PC-3 (cell line): ENCODE data around the gene NUAK1. TPM values are rescaled to one million over a fixed set of nuclear protein-coding genes. Genes with fewer than 3 reads are reported as not detected.

ENCODE experiments used
- ATAC-seq: fragments of 200-7000 bp; cut with Tn5 transposase; 2 replicates; pipeline ENCODE4 v1.9.1; 2020; ENCODE audit warnings: mild to moderate bottlenecking, moderate library complexity
- BruUV-seq: library from RNA; stranded (reverse); fragments of 400-500 nt; replicated peaks from 2 replicates; lab custom pipeline; 2021; lab: Mats Ljungman, UMichigan
- CTCF ChIA-PET: fragments of 300-600 bp; sonication (Branson Sonifier 250); formaldehyde crosslinking; loops from one replicate; lab custom pipeline; 2022; ENCODE audit warnings: antibody characterized with exemption; lab: Charles Lee
- POLR2A ChIA-PET: fragments of 300-600 bp; sonication (Branson Sonifier 250); formaldehyde crosslinking; loops from one replicate; lab custom pipeline; 2022; ENCODE audit warnings: antibody characterized with exemption; ENCODE audit not compliant: unreplicated experiment; lab: Charles Lee
- DNase-seq: peaks from one replicate; pipeline ENCODE4 v3.0.0-alpha.2; 2015
- H2AFZ ChIP-seq: fragments of 300-600 bp; sonication (generic); 2 replicates; pipeline ENCODE4 v1.6.0; 2016; ENCODE audit warnings: antibody characterized with exemption, low read length
- H3F3A ChIP-seq: fragments of 300-600 bp; sonication (generic); one replicate; pipeline ENCODE4 v1.6.0; 2017; ENCODE audit warnings: antibody characterized with exemption, low read length, control low read depth, mild to moderate bottlenecking; ENCODE audit not compliant: unreplicated experiment
- H3K27ac ChIP-seq: fragments of 300-600 bp; sonication (generic); 2 replicates; pipeline ENCODE4 v1.5.1; 2016; ENCODE audit warnings: mild to moderate bottlenecking, low read length
- H3K27me3 ChIP-seq: fragments of 300-600 bp; sonication (generic); 2 replicates; pipeline ENCODE4 v1.6.1; 2016; ENCODE audit warnings: low read length, mixed read lengths
- H3K36me3 ChIP-seq: fragments of 300-600 bp; sonication (generic); 2 replicates; pipeline ENCODE4 v1.6.1; 2016; ENCODE audit warnings: low read depth, mixed run types, low read length, mixed read lengths
- H3K4me1 ChIP-seq: fragments of 300-600 bp; sonication (generic); 2 replicates; pipeline ENCODE4 v1.5.1; 2016; ENCODE audit warnings: low read length; ENCODE audit not compliant: insufficient read depth
- H3K4me2 ChIP-seq: fragments of 300-600 bp; sonication (generic); 2 replicates; pipeline ENCODE4 v1.6.0; 2016; ENCODE audit warnings: low read length
- H3K4me3 ChIP-seq: fragments of 300-600 bp; sonication (generic); 2 replicates; pipeline ENCODE4 v1.5.1; 2016; ENCODE audit warnings: mild to moderate bottlenecking, low read length, mixed read lengths
- H3K79me2 ChIP-seq: fragments of 300-600 bp; sonication (generic); 2 replicates; pipeline ENCODE4 v1.6.1; 2017; ENCODE audit warnings: low read length, mixed read lengths
- H3K9ac ChIP-seq: fragments of 300-600 bp; sonication (generic); 2 replicates; pipeline ENCODE4 v1.6.0; 2016; ENCODE audit warnings: mild to moderate bottlenecking, low read length
- H3K9me2 ChIP-seq: fragments of 300-600 bp; sonication (generic); replicated peaks from 2 replicates; pipeline ENCODE4 v1.6.1; 2016; ENCODE audit warnings: mixed run types, low read length, mixed read lengths
- H3K9me3 ChIP-seq: fragments of 300-600 bp; sonication (generic); 2 replicates; pipeline ENCODE4 v1.6.1; 2016; ENCODE audit warnings: low read length, mixed read lengths
- H4K20me1 ChIP-seq: fragments of 300-600 bp; sonication (generic); 2 replicates; pipeline ENCODE4 v1.6.1; 2016; ENCODE audit warnings: low read length, mixed read lengths
- EZH2 ChIP-seq: fragments of 300-600 bp; sonication (generic); IDR thresholded peaks from one replicate; pipeline ENCODE4 v1.6.1; 2017; ENCODE audit warnings: antibody characterized with exemption, mild to moderate bottlenecking, low read length; ENCODE audit not compliant: unreplicated experiment
- EZH2phosphoT487 ChIP-seq: fragments of 300-600 bp; sonication (generic); IDR thresholded peaks from 2 replicates; pipeline ENCODE4 v1.6.1; 2018; ENCODE audit warnings: mild to moderate bottlenecking, antibody characterized with exemption, low read length, borderline replicate concordance
- intact Hi-C: fragments of 100-400 bp; cut with micrococcal nuclease; formaldehyde crosslinking; loops from 2 replicates; pipeline ENCODE4 v1.9.0; 2023
- total RNA-seq: library from RNA; depleted of rRNA; stranded (reverse); fragments of >200 nt; gene quantifications from 2 replicates; pipeline ENCODE4 v1.2.3, GENCODE V29; 2014
- TF ChIP-seq, protein P1 (sequence below): fragments of 300-600 bp; sonication (generic); conservative IDR thresholded peaks from 2 replicates; pipeline ENCODE4 v1.5.1; 2017; ENCODE audit warnings: antibody characterized with exemption, low read depth, mild to moderate bottlenecking, low read length

NUAK1 gene
- total RNA-seq, 1 experiment from 2014 or later, result 9.8 TPM

DNA sequence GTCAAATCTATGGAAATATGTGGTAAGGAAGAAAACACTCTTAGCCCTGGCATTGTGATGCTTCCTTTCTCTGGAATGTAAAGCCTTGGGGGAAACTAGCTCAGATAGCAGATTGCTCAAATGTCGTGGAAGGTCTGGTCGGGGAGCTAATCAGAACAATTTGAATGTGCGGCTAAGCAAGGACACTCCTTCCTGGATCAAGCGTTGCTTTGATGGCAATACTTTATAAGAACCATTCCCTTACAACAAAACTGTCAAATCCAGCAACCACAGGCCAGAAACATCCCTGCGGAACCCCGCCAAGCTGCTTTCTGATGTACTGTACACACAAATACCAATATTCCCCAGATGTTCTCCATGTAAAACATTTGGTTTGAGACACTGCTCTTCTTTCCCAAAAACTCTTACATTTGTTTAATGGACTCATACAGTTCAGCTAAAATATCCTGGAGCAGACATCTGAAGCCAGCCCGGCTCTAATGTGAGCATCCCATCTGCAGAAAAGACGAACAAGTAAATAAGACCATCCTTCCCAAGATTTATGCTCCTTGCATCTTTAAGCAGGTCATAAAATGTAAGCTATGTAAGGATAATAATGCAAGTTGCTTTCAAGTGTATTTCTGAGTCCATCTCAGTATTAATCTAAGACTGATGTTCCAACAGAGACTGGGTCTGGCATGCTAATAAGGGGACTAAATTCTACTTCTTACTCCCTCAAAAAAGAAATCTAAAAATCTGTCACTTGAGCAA is 20.2 kb downstream of the NUAK1 start:
- TF ChIP-seq, protein P1, sequence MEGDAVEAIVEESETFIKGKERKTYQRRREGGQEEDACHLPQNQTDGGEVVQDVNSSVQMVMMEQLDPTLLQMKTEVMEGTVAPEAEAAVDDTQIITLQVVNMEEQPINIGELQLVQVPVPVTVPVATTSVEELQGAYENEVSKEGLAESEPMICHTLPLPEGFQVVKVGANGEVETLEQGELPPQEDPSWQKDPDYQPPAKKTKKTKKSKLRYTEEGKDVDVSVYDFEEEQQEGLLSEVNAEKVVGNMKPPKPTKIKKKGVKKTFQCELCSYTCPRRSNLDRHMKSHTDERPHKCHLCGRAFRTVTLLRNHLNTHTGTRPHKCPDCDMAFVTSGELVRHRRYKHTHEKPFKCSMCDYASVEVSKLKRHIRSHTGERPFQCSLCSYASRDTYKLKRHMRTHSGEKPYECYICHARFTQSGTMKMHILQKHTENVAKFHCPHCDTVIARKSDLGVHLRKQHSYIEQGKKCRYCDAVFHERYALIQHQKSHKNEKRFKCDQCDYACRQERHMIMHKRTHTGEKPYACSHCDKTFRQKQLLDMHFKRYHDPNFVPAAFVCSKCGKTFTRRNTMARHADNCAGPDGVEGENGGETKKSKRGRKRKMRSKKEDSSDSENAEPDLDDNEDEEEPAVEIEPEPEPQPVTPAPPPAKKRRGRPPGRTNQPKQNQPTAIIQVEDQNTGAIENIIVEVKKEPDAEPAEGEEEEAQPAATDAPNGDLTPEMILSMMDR, result no peak
- TF ChIP-seq EZH2phosphoT487 (no peak), EZH2 (no peak)
- Histone ChIP-seq H3K4me1 (peaks cover 19% of the 10 kb centered on the region), H3F3A (no peaks in the 10 kb centered on the region), H3K36me3 (no peaks in the 10 kb centered on the region), H2AFZ (no peak overlapping the region), H3K4me3 (no peak overlapping the region), H3K9me2 (no peaks in the 10 kb centered on the region), H3K27ac (no peak overlapping the region), H3K9ac (no peak overlapping the region), H3K27me3 (no peaks in the 10 kb centered on the region), H3K79me2 (peaks cover 42% of the 10 kb centered on the region), H3K9me3 (no peaks in the 10 kb centered on the region), H4K20me1 (no peaks in the 10 kb centered on the region), H3K4me2 (no peak overlapping the region)
- POLR2A ChIA-PET, result no interaction called here
- BruUV-seq, result no TSS peak
- DNase-seq (no peak), ATAC-seq (no peak)
- CTCF ChIA-PET, result no interaction called here
- intact Hi-C loops, result no loop called here

DNA sequence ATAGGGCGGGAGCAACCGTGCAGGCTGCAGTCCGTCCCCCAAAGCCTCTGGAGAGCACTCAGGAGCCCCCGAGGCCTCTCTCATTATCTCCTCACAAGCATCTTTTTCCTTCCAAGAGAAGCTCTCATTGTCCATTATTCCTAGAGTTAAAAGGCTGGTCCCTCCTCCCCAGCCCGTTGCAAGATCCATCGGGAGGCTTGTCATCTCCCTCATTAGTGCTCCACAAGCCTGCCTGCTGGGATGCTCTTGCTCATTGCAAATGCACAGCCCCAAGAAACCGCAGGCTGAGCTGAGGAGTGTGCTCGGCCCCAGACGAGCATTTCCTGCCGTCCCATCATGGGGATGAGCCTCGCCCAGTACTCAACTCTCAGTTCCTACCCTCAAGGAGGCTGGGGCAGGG is 23.3 kb downstream of the NUAK1 start:
- POLR2A ChIA-PET, result interaction anchor here (0.6 kb wide), 3 partner anchors 19 to 133 kb away, joined by 3 to 4 read pairs (median 4); no protein-coding TSS in a partner anchor
- Histone ChIP-seq H3K9me3 (no peaks in the 10 kb centered on the region), H4K20me1 (no peaks in the 10 kb centered on the region), H3K4me3 (no peak overlapping the region), H3K4me2 (no peak overlapping the region), H3F3A (no peaks in the 10 kb centered on the region), H3K9me2 (no peaks in the 10 kb centered on the region), H3K27ac (no peak overlapping the region), H3K4me1 (peaks cover 31% of the 10 kb centered on the region), H3K27me3 (no peaks in the 10 kb centered on the region), H3K9ac (no peak overlapping the region), H3K79me2 (peaks cover 57% of the 10 kb centered on the region), H3K36me3 (no peaks in the 10 kb centered on the region), H2AFZ (no peak overlapping the region)
- CTCF ChIA-PET, result interaction anchor here (0.6 kb wide), 1 partner anchor 33 kb away, joined by 3 read pairs; no protein-coding TSS in a partner anchor
- BruUV-seq, result no TSS peak
- intact Hi-C loops, result no loop called here
- no peak for DNase-seq
- ATAC-seq, result no peak
- TF ChIP-seq EZH2phosphoT487 (no peak), EZH2 (no peak)
- TF ChIP-seq, protein P1, result no peak
